Liver (tissue), 9 donors: Measurements from ENCODE around the gene STRIT1. TPM values are rescaled to one million over a fixed set of nuclear protein-coding genes. Genes with fewer than 3 reads are reported as not detected.

Source experiments
- DNase-seq: peaks from one replicate; pipeline ENCODE4 v3.0.0-alpha.2; 2017; ENCODE audit warnings: low spot score
- H3K27ac ChIP-seq, 2 donors: one replicate each; pipeline ENCODE4 v1.7.0; 2013; ENCODE audit warnings: inconsistent platforms in 2 of 2, low read length in 2 of 2, control low read depth in 1 of 2, low read depth in 1 of 2, mild to moderate bottlenecking in 1 of 2
- H3K27me3 ChIP-seq, 4 donors: one replicate each; pipeline versions ENCODE4 v1.6.1 to v1.7.0; 2013; ENCODE audit warnings: low read length in 3 of 4, inconsistent platforms in 1 of 4, mild to moderate bottlenecking in 1 of 4, moderate library complexity in 1 of 4; ENCODE audit not compliant: control insufficient read depth in 4 of 4, insufficient read depth in 4 of 4
- H3K36me3 ChIP-seq, 4 donors: one replicate each; pipeline versions ENCODE4 v1.6.1 to v1.7.0; 2013; ENCODE audit warnings: low read length in 3 of 4, mild to moderate bottlenecking in 3 of 4, low read depth in 1 of 4, moderate library complexity in 1 of 4; ENCODE audit not compliant: control insufficient read depth in 4 of 4, insufficient read depth in 3 of 4
- H3K4me1 ChIP-seq, 4 donors: one replicate each; pipeline versions ENCODE4 v1.6.1 to v1.7.0; 2013; ENCODE audit warnings: low read length in 3 of 4, mild to moderate bottlenecking in 3 of 4, moderate library complexity in 1 of 4; ENCODE audit not compliant: control insufficient read depth in 4 of 4, insufficient read depth in 4 of 4
- H3K4me3 ChIP-seq, 3 donors: one replicate each; pipeline versions ENCODE4 v1.6.1 to v1.7.0; 2013; ENCODE audit warnings: low read length in 3 of 3, control low read depth in 1 of 3, low read depth in 1 of 3, mild to moderate bottlenecking in 1 of 3
- H3K9ac ChIP-seq, 2 donors: one replicate each; pipeline ENCODE4 v1.7.0; 2013; ENCODE audit warnings: low read length in 2 of 2, mild to moderate bottlenecking in 2 of 2, moderate library complexity in 2 of 2, control low read depth in 1 of 2, low read depth in 1 of 2
- H3K9me3 ChIP-seq, 4 donors: one replicate each; pipeline versions ENCODE4 v1.6.1 to v1.7.0; 2013; ENCODE audit warnings: low read length in 3 of 4; ENCODE audit not compliant: control insufficient read depth in 4 of 4
- FOXA1 ChIP-seq: IDR thresholded peaks from 2 replicates; pipeline ENCODE4 v1.6.1; 2016; ENCODE audit warnings: antibody characterized with exemption
- FOXA2 ChIP-seq: IDR thresholded peaks from 2 replicates; pipeline ENCODE4 v1.6.1; 2016; ENCODE audit warnings: antibody characterized with exemption
- GABPA ChIP-seq, 2 donors: IDR thresholded peaks in 1 of 2; conservative IDR thresholded peaks in 1 of 2; 2 replicates each; pipeline ENCODE4 v1.6.1; 2016; ENCODE audit warnings: antibody characterized with exemption in 2 of 2, mild to moderate bottlenecking in 1 of 2, moderate library complexity in 1 of 2
- HNF4A ChIP-seq, 2 donors: conservative IDR thresholded peaks; 2 replicates each; pipeline ENCODE4 v1.6.1; 2016; ENCODE audit warnings: antibody characterized with exemption in 2 of 2, mild to moderate bottlenecking in 2 of 2
- HNF4G ChIP-seq: IDR thresholded peaks from 2 replicates; pipeline ENCODE4 v1.6.1; 2016; ENCODE audit warnings: antibody characterized with exemption
- JUND ChIP-seq, 2 donors: IDR thresholded peaks; 2 replicates each; pipeline ENCODE4 v1.6.1; 2016; ENCODE audit warnings: antibody characterized with exemption in 2 of 2
- NR2F2 ChIP-seq: IDR thresholded peaks from 2 replicates; pipeline ENCODE4 v1.6.1; 2016; ENCODE audit warnings: antibody characterized with exemption
- RAD21 ChIP-seq, 2 donors: IDR thresholded peaks; 2 replicates each; pipeline ENCODE4 v1.6.1; 2016; ENCODE audit warnings: antibody characterized with exemption in 2 of 2, mild to moderate bottlenecking in 2 of 2
- RXRA ChIP-seq, 2 donors: IDR thresholded peaks; 2 replicates each; pipeline ENCODE4 v1.6.1; 2017 to 2018; ENCODE audit warnings: antibody characterized with exemption in 2 of 2, mild to moderate bottlenecking in 1 of 2
- SP1 ChIP-seq: IDR thresholded peaks from 2 replicates; pipeline ENCODE4 v1.6.1; 2018; ENCODE audit warnings: antibody characterized with exemption, mild to moderate bottlenecking
- TAF1 ChIP-seq: conservative IDR thresholded peaks from 2 replicates; pipeline ENCODE4 v1.6.1; 2016; ENCODE audit warnings: antibody characterized with exemption, mild to moderate bottlenecking
- YY1 ChIP-seq: IDR thresholded peaks from 2 replicates; pipeline ENCODE4 v1.6.1; 2016; ENCODE audit warnings: antibody characterized with exemption, mild to moderate bottlenecking
- ZBTB33 ChIP-seq: IDR thresholded peaks from 2 replicates; pipeline ENCODE4 v1.6.1; 2016; ENCODE audit warnings: antibody characterized with exemption
- WGBS: extraction: QIAGEN DNeasy Blood & Tissue Kit; methylation state at CpG from one replicate; pipeline ENCODE4 v1.1.7; 2013; 5-methylcytosine and 5-hydroxymethylcytosine counted together
- polyA plus RNA-seq, 2 donors: library from polyadenylated mRNA; stranded (reverse) in 1 of 2; unstranded in 1 of 2; fragments of 200-250 nt in 1 of 2; fragments of >200 nt in 1 of 2; fragmentation: Nextera tagmentation in 1 of 2; extraction: Ambion mirVana in 1 of 2; gene quantifications; one replicate each; pipeline versions ENCODE4 v1.2.1 to v1.2.3, GENCODE V29; 2013 to 2015
- total RNA-seq, 2 donors: library from RNA; depleted of rRNA; stranded (reverse); fragments of >200 nt; gene quantifications; one replicate each; pipeline ENCODE4 v1.2.3, GENCODE V29; 2014
- TF ChIP-seq, protein P1 (sequence below): IDR thresholded peaks from 2 replicates; pipeline ENCODE4 v1.6.1; 2016; ENCODE audit warnings: antibody characterized with exemption, mild to moderate bottlenecking
- TF ChIP-seq, protein P2 (sequence below): fragments of 150-350 bp; IDR thresholded peaks from 2 replicates; pipeline ENCODE4 v1.5.1; 2017; ENCODE audit warnings: improper control_type of control experiment, low read depth, low read length; ENCODE audit not compliant: missing input control
- TF ChIP-seq, protein P3 (sequence below): IDR thresholded peaks from 2 replicates; pipeline ENCODE4 v1.6.1; 2016; ENCODE audit warnings: antibody characterized with exemption
- donor health status: healthy.
- donor health status: healthy.
- donor health status: healthy.
- donor health status: healthy.
- donor health status: healthy.

The STRIT1 gene
- total and polyA plus RNA-seq, 4 donors: not detected

DNA sequence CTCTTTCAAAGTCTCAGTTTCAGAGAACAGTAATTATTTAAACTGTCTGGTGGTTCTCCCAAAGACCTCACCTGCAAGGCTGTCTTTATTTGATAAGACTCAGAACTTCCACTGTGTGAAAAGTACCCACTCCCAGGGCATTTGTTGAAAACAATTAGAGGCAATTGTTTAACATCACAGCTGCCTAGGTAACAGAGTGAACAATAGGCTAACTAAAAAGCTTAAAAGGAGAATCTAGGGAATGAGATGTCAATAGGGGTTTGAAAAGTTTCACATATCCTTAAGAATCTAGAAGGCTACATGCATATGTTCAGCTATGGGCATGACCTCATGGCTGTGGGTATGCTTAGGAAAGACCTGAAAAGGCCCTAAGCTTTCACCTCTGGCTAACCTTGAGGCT is 2.9 kb upstream of the STRIT1 start:
- H3K9me3 ChIP-seq: peaks cover 0 to 8% (median 4%) of the 10 kb centered on the region in 4 donors
- no peak overlapping the region for H3K9ac ChIP-seq
- H3K4me1 ChIP-seq: peaks cover 0 to 4% (median 0%) of the 10 kb centered on the region in 4 donors
- no peak for DNase-seq
- no peak overlapping the region for H3K27ac ChIP-seq
- no peaks in the 10 kb centered on the region for H3K36me3 ChIP-seq
- TF ChIP-seq HNF4A (conservative IDR thresholded peaks at IDR 0.05) (no peak), NR2F2 (no peak)
- no peak overlapping the region for H3K4me3 ChIP-seq
- no peaks in the 10 kb centered on the region for H3K27me3 ChIP-seq

DNA sequence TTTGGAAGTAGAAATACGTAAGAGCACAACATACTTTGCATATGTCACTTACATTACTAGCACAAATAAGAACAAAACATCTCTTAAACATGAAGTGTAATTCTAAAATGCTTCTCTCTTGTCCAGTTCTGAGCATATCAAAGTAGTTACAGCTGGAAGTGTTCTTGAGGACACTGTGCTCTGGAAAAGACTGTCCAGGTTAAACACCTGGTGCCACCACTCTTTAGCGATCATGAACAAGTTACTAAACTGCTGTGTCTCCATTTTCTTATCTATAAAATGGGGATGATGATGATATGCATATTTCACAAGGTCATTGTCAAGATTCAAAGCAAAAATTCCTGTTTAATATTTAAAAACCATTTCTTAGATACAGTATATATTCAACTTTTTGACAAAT is 790 bp downstream of the STRIT1 start:
- H3K27ac ChIP-seq: no peak overlapping the region
- H3K4me3 ChIP-seq: no peak overlapping the region
- H3K27me3 ChIP-seq: no peaks in the 10 kb centered on the region
- H3K4me1 ChIP-seq: peaks cover 0 to 4% (median 0%) of the 10 kb centered on the region in 4 donors
- WGBS: 96% methylated on average over 2 of the region's 2 CpGs
- TF ChIP-seq, protein P1, sequence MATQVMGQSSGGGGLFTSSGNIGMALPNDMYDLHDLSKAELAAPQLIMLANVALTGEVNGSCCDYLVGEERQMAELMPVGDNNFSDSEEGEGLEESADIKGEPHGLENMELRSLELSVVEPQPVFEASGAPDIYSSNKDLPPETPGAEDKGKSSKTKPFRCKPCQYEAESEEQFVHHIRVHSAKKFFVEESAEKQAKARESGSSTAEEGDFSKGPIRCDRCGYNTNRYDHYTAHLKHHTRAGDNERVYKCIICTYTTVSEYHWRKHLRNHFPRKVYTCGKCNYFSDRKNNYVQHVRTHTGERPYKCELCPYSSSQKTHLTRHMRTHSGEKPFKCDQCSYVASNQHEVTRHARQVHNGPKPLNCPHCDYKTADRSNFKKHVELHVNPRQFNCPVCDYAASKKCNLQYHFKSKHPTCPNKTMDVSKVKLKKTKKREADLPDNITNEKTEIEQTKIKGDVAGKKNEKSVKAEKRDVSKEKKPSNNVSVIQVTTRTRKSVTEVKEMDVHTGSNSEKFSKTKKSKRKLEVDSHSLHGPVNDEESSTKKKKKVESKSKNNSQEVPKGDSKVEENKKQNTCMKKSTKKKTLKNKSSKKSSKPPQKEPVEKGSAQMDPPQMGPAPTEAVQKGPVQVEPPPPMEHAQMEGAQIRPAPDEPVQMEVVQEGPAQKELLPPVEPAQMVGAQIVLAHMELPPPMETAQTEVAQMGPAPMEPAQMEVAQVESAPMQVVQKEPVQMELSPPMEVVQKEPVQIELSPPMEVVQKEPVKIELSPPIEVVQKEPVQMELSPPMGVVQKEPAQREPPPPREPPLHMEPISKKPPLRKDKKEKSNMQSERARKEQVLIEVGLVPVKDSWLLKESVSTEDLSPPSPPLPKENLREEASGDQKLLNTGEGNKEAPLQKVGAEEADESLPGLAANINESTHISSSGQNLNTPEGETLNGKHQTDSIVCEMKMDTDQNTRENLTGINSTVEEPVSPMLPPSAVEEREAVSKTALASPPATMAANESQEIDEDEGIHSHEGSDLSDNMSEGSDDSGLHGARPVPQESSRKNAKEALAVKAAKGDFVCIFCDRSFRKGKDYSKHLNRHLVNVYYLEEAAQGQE: no peak
- TF ChIP-seq YY1: no peak
- TF ChIP-seq FOXA1: no peak
- no peak for TF ChIP-seq FOXA2
- TF ChIP-seq, protein P2, sequence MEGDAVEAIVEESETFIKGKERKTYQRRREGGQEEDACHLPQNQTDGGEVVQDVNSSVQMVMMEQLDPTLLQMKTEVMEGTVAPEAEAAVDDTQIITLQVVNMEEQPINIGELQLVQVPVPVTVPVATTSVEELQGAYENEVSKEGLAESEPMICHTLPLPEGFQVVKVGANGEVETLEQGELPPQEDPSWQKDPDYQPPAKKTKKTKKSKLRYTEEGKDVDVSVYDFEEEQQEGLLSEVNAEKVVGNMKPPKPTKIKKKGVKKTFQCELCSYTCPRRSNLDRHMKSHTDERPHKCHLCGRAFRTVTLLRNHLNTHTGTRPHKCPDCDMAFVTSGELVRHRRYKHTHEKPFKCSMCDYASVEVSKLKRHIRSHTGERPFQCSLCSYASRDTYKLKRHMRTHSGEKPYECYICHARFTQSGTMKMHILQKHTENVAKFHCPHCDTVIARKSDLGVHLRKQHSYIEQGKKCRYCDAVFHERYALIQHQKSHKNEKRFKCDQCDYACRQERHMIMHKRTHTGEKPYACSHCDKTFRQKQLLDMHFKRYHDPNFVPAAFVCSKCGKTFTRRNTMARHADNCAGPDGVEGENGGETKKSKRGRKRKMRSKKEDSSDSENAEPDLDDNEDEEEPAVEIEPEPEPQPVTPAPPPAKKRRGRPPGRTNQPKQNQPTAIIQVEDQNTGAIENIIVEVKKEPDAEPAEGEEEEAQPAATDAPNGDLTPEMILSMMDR: no peak
- TF ChIP-seq RAD21 (IDR thresholded peaks at IDR 0.05): no peak
- no peak for TF ChIP-seq RXRA (IDR thresholded peaks at IDR 0.05)
- no peak for TF ChIP-seq JUND (IDR thresholded peaks at IDR 0.05)
- no peak for TF ChIP-seq ZBTB33
- TF ChIP-seq TAF1: no peak
- TF ChIP-seq HNF4A (conservative IDR thresholded peaks at IDR 0.05): no peak
- no peak for TF ChIP-seq GABPA (IDR thresholded peaks at IDR 0.05 in 1 of 2, conservative IDR thresholded peaks at IDR 0.05 in 1 of 2)
- TF ChIP-seq NR2F2: no peak
- TF ChIP-seq HNF4G: no peak
- TF ChIP-seq, protein P3, sequence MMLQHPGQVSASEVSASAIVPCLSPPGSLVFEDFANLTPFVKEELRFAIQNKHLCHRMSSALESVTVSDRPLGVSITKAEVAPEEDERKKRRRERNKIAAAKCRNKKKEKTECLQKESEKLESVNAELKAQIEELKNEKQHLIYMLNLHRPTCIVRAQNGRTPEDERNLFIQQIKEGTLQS: no peak
- TF ChIP-seq SP1: no peak
- no peaks in the 10 kb centered on the region for H3K36me3 ChIP-seq
- DNase-seq: no peak
- peaks cover 0 to 8% (median 4%) of the 10 kb centered on the region in 4 donors for H3K9me3 ChIP-seq
- H3K9ac ChIP-seq: no peak overlapping the region
